GM12874 (cell line): ENCODE results near the gene C19orf47.

ENCODE experiments used
- TF ChIP-seq, protein P1 (sequence below): IDR thresholded peaks from 2 replicates; pipeline ENCODE4 v1.5.1; 2011; ENCODE audit warnings: low read depth, mild to moderate bottlenecking, control low read depth, low read length, moderate library complexity; ENCODE audit not compliant: insufficient read depth

C19orf47 gene

DNA sequence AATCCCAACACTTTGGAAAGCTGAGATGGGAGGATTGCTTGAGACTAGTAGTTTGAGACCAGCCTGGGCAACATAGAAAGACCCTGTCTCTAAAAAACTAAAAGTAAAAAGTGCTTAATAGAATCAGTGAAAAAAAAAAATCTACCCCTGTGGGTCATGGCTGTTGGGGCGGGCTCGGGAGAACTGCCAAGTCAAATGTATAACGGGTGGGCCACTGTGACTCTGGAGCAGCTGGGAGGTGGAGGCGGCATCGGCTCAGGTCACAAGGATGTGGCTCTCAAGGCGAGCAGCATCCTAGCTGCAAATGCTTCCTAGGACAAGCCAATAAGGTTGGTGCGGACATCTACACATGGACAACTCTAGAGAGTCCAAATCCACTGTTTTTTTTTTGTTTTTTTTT lies 30.9 kb downstream of the C19orf47 start:
- TF ChIP-seq, protein P1, sequence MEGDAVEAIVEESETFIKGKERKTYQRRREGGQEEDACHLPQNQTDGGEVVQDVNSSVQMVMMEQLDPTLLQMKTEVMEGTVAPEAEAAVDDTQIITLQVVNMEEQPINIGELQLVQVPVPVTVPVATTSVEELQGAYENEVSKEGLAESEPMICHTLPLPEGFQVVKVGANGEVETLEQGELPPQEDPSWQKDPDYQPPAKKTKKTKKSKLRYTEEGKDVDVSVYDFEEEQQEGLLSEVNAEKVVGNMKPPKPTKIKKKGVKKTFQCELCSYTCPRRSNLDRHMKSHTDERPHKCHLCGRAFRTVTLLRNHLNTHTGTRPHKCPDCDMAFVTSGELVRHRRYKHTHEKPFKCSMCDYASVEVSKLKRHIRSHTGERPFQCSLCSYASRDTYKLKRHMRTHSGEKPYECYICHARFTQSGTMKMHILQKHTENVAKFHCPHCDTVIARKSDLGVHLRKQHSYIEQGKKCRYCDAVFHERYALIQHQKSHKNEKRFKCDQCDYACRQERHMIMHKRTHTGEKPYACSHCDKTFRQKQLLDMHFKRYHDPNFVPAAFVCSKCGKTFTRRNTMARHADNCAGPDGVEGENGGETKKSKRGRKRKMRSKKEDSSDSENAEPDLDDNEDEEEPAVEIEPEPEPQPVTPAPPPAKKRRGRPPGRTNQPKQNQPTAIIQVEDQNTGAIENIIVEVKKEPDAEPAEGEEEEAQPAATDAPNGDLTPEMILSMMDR = no peak

DNA sequence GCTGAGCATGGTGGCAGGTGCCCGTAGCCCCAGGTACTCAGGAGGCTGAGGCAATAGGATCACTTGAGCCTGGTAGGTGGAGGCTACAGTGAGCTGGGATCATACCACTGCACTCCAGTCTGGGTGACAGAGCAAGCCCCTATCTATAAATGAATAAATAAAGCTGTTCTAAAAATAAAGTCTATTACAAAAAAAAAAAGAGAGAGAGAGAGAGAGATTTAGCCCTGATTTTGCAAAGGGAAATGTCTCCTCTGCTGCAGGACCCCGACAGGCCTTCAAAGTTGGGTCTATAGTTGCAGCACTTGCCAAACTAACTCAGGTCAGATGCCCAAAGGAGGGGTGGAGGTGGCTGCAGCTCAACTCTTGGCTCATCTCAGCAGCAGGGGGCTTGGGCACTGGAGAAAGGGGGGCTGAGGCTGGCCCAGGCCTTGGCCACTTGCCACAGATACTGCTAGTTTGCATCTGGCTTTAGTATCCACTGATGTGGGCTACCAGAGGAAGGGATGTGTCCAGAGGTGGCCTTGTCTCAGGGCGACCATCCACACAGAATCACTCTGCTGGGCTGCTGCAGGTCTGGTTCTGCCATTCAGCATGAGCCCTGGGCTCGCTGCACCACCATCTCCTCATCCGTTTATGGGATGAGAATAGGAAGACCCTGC lies 32.3 kb downstream of the C19orf47 start:
- TF ChIP-seq, protein P1 = no peak

DNA sequence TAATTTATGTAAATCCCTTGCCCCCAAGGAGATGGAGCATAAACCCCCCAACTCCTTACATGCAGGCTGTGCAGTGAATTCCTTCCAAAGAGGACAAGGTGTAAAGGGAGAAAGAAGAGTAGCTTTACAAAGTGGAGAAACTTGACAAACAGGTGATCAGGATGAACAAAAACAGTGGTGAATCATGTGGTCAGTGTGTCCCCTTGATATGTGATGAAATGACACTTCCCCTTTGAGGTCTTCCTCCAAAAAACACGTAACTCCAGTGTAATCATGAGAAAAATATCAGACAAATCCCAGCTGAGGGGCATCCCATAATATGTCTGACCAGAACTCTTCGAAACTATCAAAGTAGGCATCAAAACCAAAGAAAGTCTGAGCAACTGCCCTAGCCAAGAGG lies 33.5 kb downstream of the C19orf47 start:
- TF ChIP-seq, protein P1 = no peak

DNA sequence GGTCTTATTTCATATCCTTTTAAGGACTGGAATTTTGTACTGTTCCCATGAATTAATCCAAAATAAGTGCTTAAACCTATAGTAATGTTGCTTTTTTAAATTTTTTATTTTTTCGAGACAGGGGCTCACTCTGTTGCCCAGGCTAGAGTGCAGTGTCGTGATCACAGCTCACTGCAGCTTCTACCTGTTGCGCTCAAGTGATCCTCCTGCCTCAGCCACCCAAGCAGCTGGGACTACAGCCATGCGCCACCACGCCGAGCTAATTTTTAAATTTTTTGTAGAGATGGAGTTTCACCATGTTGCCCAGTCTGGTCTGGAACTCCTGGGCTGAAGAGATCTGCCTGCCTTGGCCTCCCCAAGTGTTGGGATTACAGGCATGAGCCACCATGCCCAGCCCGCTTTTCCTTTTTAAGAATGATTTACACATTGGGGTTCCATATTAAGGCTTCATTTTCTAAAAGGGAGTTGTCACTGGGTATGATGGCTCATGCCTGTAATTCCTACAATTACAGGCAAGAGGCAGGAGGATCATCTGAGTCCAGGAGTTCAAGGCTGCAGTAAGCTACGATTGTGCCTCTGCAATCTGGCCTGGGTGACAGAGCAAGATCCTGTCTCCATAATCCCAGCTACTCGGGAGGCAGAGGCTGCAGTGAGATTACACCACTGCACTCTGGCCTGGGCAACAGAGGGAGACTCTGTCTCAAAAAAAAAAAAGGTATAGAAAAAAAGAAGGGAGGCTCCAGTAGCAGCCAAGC lies 34.8 kb downstream of the C19orf47 start:
- TF ChIP-seq, protein P1 = no peak

DNA sequence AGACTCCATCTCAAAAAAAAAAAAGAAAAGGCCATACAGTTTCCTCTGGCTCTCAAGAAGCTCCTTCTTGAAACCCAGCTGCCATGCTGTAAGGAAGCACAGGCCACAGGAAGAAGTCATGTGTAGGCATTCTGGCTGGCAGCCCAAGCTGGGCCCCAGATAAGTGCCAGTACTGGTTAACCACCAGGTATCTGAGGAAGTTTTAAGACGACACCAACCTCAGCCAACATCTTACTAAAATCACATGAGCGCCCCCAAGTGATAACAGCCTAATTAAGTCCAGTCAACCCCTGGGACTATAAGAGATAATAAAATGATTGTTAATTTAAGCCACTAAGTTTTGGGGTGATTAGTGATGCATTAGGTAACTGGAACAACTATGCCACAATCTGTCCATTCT lies 35.7 kb downstream of the C19orf47 start:
- TF ChIP-seq, protein P1 = no peak

DNA sequence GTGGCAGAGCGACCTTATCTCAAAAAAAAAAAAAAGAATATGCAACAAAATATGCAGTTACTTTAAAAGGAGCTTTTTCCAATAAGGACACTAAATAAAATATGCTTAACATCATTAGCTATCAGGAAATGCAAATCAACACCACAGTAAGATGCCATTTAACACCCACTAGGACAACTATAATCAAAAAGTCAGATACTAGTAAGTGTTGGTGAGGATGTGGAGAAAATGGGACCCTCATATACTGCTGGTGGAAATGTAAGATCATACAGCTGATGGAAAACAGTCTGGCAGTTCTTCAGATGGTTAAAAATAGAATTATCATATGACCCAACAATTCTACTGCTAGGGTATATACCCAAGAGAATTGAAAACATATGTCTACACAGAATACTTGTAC lies 38.5 kb downstream of the C19orf47 start:
- TF ChIP-seq, protein P1 = no peak

DNA sequence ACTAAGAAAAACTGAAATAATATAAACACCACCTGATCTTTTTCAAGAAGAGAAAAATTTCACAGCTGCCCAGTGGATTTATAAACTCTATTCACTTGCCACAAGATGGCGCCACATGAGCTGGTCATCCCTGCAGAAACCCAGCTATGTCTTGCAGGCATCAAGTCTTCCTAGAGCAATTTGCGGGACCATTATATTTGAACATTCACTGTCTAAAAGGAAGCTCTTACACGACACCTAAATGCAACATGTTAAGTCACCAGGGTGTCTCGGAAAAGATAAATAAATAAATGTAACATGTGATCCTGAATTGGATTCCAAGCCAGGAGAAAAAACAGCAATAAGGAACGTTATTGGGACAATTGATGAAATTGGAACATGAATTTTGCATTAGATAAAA lies 42.8 kb downstream of the C19orf47 start:
- TF ChIP-seq, protein P1 = peak; percentile 54; the same call in 1 of the 2 replicates
